ENCODE data around the gene PRTG.

The PRTG gene

GRCh38 chr15:55743729-55744655, 1.0 kb upstream of the PRTG start:
- Histone ChIP-seq H3K27me3 (ENCODE audit: insufficient read depth, low read length) (peaks cover 7% of the 10 kb centered on the region; the same call in 1 of the 2 replicates), H3K27ac (ENCODE audit: low read depth, low read length) (no peak overlapping the region), H3K4me1 (ENCODE audit: control insufficient read depth, insufficient read depth, low read length, unreplicated experiment) (peaks cover 5% of the 10 kb centered on the region), H3K79me2 (ENCODE audit: control insufficient read depth, insufficient read depth, low read length, unreplicated experiment) (peaks cover 6% of the 10 kb centered on the region), H2AFZ (ENCODE audit: low read length, unreplicated experiment) (peak overlapping the region; percentile 81), H3K36me3 (ENCODE audit: insufficient read depth, low read length) (no peaks in the 10 kb centered on the region), H3K4me3 (ENCODE audit: low read depth, low read length) (peak overlapping the region; percentile 91)

- H3K79me2 ChIP-seq (ENCODE audit: control insufficient read depth, insufficient read depth, low read length, unreplicated experiment) = peaks cover 6% of the 10 kb centered on the region
- H3K27me3 ChIP-seq (ENCODE audit: insufficient read depth, low read length) = no peaks in the 10 kb centered on the region
- H3K36me3 ChIP-seq (ENCODE audit: insufficient read depth, low read length) = no peaks in the 10 kb centered on the region
- H3K4me1 ChIP-seq (ENCODE audit: control insufficient read depth, insufficient read depth, low read length, unreplicated experiment) = peaks cover 5% of the 10 kb centered on the region
- H3K4me3 ChIP-seq (ENCODE audit: low read depth, low read length) = peak overlapping the region; percentile 91
- H2AFZ ChIP-seq (ENCODE audit: low read length, unreplicated experiment) = peak overlapping the region; percentile 81
- H3K27ac ChIP-seq (ENCODE audit: low read depth, low read length) = no peak overlapping the region
These were observed 440 bp downstream of the PRTG start for GRCh38 chr15:55742498-55742926.

GRCh38 chr15:55741833-55742497, 987 bp downstream of the PRTG start:
- Histone ChIP-seq H2AFZ (ENCODE audit: low read length, unreplicated experiment) (peak overlapping the region; percentile 81), H3K27me3 (ENCODE audit: insufficient read depth, low read length) (no peaks in the 10 kb centered on the region), H3K36me3 (ENCODE audit: insufficient read depth, low read length) (no peaks in the 10 kb centered on the region), H3K79me2 (ENCODE audit: control insufficient read depth, insufficient read depth, low read length, unreplicated experiment) (peaks cover 6% of the 10 kb centered on the region), H3K4me1 (ENCODE audit: control insufficient read depth, insufficient read depth, low read length, unreplicated experiment) (peaks cover 5% of the 10 kb centered on the region), H3K27ac (ENCODE audit: low read depth, low read length) (no peak overlapping the region), H3K4me3 (ENCODE audit: low read depth, low read length) (peak overlapping the region; percentile 91)

- peaks cover 6% of the 10 kb centered on the region for H3K79me2 ChIP-seq (ENCODE audit: control insufficient read depth, insufficient read depth, low read length, unreplicated experiment)
- H3K4me3 ChIP-seq (ENCODE audit: low read depth, low read length) = peak overlapping the region; percentile 91
- H2AFZ ChIP-seq (ENCODE audit: low read length, unreplicated experiment) = peak overlapping the region; percentile 81
- H3K27ac ChIP-seq (ENCODE audit: low read depth, low read length) = no peak overlapping the region
- H3K36me3 ChIP-seq (ENCODE audit: insufficient read depth, low read length) = no peaks in the 10 kb centered on the region
- peaks cover 5% of the 10 kb centered on the region for H3K4me1 ChIP-seq (ENCODE audit: control insufficient read depth, insufficient read depth, low read length, unreplicated experiment)
- H3K27me3 ChIP-seq (ENCODE audit: insufficient read depth, low read length) = no peaks in the 10 kb centered on the region
These were observed 1.7 kb downstream of the PRTG start for GRCh38 chr15:55740981-55741832.

- H2AFZ ChIP-seq (ENCODE audit: low read length, unreplicated experiment) = no peak overlapping the region
- peaks cover 6% of the 10 kb centered on the region for H3K79me2 ChIP-seq (ENCODE audit: control insufficient read depth, insufficient read depth, low read length, unreplicated experiment)
- H3K27me3 ChIP-seq (ENCODE audit: insufficient read depth, low read length) = no peaks in the 10 kb centered on the region
- no peaks in the 10 kb centered on the region for H3K36me3 ChIP-seq (ENCODE audit: insufficient read depth, low read length)
- no peak overlapping the region for H3K4me3 ChIP-seq (ENCODE audit: low read depth, low read length)
- H3K27ac ChIP-seq (ENCODE audit: low read depth, low read length) = no peak overlapping the region
- peaks cover 5% of the 10 kb centered on the region for H3K4me1 ChIP-seq (ENCODE audit: control insufficient read depth, insufficient read depth, low read length, unreplicated experiment)
These were observed 2.5 kb downstream of the PRTG start for GRCh38 chr15:55740359-55740878.

- H2AFZ ChIP-seq (ENCODE audit: low read length, unreplicated experiment) = no peak overlapping the region
- peaks cover 5% of the 10 kb centered on the region for H3K4me1 ChIP-seq (ENCODE audit: control insufficient read depth, insufficient read depth, low read length, unreplicated experiment)
- H3K27ac ChIP-seq (ENCODE audit: low read depth, low read length) = no peak overlapping the region
- no peaks in the 10 kb centered on the region for H3K27me3 ChIP-seq (ENCODE audit: insufficient read depth, low read length)
- peaks cover 6% of the 10 kb centered on the region for H3K79me2 ChIP-seq (ENCODE audit: control insufficient read depth, insufficient read depth, low read length, unreplicated experiment)
- no peak overlapping the region for H3K4me3 ChIP-seq (ENCODE audit: low read depth, low read length)
- no peaks in the 10 kb centered on the region for H3K36me3 ChIP-seq (ENCODE audit: insufficient read depth, low read length)
These were observed 3.3 kb downstream of the PRTG start for GRCh38 chr15:55739641-55740040.

GRCh38 chr15:55738715-55739114, 4.2 kb downstream of the PRTG start:
- Histone ChIP-seq H3K27me3 (ENCODE audit: insufficient read depth, low read length) (no peaks in the 10 kb centered on the region), H3K36me3 (ENCODE audit: insufficient read depth, low read length) (no peaks in the 10 kb centered on the region), H3K79me2 (ENCODE audit: control insufficient read depth, insufficient read depth, low read length, unreplicated experiment) (peaks cover 6% of the 10 kb centered on the region), H3K4me3 (ENCODE audit: low read depth, low read length) (no peak overlapping the region), H3K4me1 (ENCODE audit: control insufficient read depth, insufficient read depth, low read length, unreplicated experiment) (peaks cover 5% of the 10 kb centered on the region), H3K27ac (ENCODE audit: low read depth, low read length) (no peak overlapping the region), H2AFZ (ENCODE audit: low read length, unreplicated experiment) (no peak overlapping the region)

- Histone ChIP-seq H3K79me2 (ENCODE audit: control insufficient read depth, insufficient read depth, low read length, unreplicated experiment) (peaks cover 6% of the 10 kb centered on the region), H3K27ac (ENCODE audit: low read depth, low read length) (no peak overlapping the region), H3K4me1 (ENCODE audit: control insufficient read depth, insufficient read depth, low read length, unreplicated experiment) (peaks cover 5% of the 10 kb centered on the region), H2AFZ (ENCODE audit: low read length, unreplicated experiment) (no peak overlapping the region), H3K36me3 (ENCODE audit: insufficient read depth, low read length) (no peaks in the 10 kb centered on the region), H3K27me3 (ENCODE audit: insufficient read depth, low read length) (no peaks in the 10 kb centered on the region), H3K4me3 (ENCODE audit: low read depth, low read length) (no peak overlapping the region)
These were observed 5.6 kb downstream of the PRTG start for GRCh38 chr15:55737373-55737772.

- Histone ChIP-seq H3K27ac (ENCODE audit: low read depth, low read length) (no peak overlapping the region), H3K4me3 (ENCODE audit: low read depth, low read length) (no peak overlapping the region), H3K4me1 (ENCODE audit: control insufficient read depth, insufficient read depth, low read length, unreplicated experiment) (peaks cover 5% of the 10 kb centered on the region), H3K79me2 (ENCODE audit: control insufficient read depth, insufficient read depth, low read length, unreplicated experiment) (peaks cover 5% of the 10 kb centered on the region), H2AFZ (ENCODE audit: low read length, unreplicated experiment) (no peak overlapping the region), H3K27me3 (ENCODE audit: insufficient read depth, low read length) (no peaks in the 10 kb centered on the region), H3K36me3 (ENCODE audit: insufficient read depth, low read length) (no peaks in the 10 kb centered on the region)
These were observed 6.2 kb downstream of the PRTG start for GRCh38 chr15:55736756-55737155.

- H3K36me3 ChIP-seq (ENCODE audit: insufficient read depth, low read length) = no peaks in the 10 kb centered on the region
- no peaks in the 10 kb centered on the region for H3K4me1 ChIP-seq (ENCODE audit: control insufficient read depth, insufficient read depth, low read length, unreplicated experiment)
- H2AFZ ChIP-seq (ENCODE audit: low read length, unreplicated experiment) = no peak overlapping the region
- H3K27me3 ChIP-seq (ENCODE audit: insufficient read depth, low read length) = no peaks in the 10 kb centered on the region
- no peaks in the 10 kb centered on the region for H3K79me2 ChIP-seq (ENCODE audit: control insufficient read depth, insufficient read depth, low read length, unreplicated experiment)
- no peak overlapping the region for H3K27ac ChIP-seq (ENCODE audit: low read depth, low read length)
- no peak overlapping the region for H3K4me3 ChIP-seq (ENCODE audit: low read depth, low read length)
These were observed 8.3 kb downstream of the PRTG start for GRCh38 chr15:55734641-55735040.

All from ACC112 (cell line).